GM23338 (cell line): ENCODE data around the gene RFX3. TPM values are rescaled to one million over a fixed set of nuclear protein-coding genes. Genes with fewer than 3 reads are reported as not detected.
A peak's percentile ranks its signal among the peaks of the same experiment; 100 is the strongest.

ENCODE experiments used
- ATAC-seq: fragments of 200-7000 bp; cut with Tn5 transposase; 3 replicates; pipeline ENCODE4 v1.9.1; 2020
- DNase-seq: peaks from one replicate; pipeline ENCODE4 v3.0.0-alpha.2; 2015; ENCODE audit warnings: low spot score
- H2AFZ ChIP-seq: fragments of 200-600 bp; sonication (generic); 2 replicates; pipeline ENCODE4 v1.8.0; 2016; ENCODE audit warnings: antibody characterized with exemption, mild to moderate bottlenecking, moderate library complexity
- H3F3A ChIP-seq: fragments of 200-600 bp; sonication (generic); replicated peaks from 2 replicates; pipeline ENCODE4 v1.8.0; 2017; ENCODE audit warnings: antibody characterized with exemption, mixed run types, low read depth
- H3K27ac ChIP-seq: fragments of 200-600 bp; sonication (generic); 2 replicates; pipeline ENCODE4 v1.6.1; 2016; ENCODE audit warnings: low read depth
- H3K27me3 ChIP-seq: fragments of 200-600 bp; sonication (generic); 2 replicates; pipeline ENCODE4 v1.8.0; 2016; ENCODE audit warnings: mild to moderate bottlenecking, mixed run types, moderate library complexity; ENCODE audit not compliant: insufficient read depth
- H3K36me3 ChIP-seq: fragments of 200-600 bp; sonication (generic); 2 replicates; pipeline ENCODE4 v1.8.0; 2016; ENCODE audit warnings: mild to moderate bottlenecking; ENCODE audit not compliant: insufficient read depth
- H3K4me1 ChIP-seq: fragments of 200-600 bp; sonication (generic); 2 replicates; pipeline ENCODE4 v1.8.0; 2016; ENCODE audit warnings: mild to moderate bottlenecking, moderate library complexity; ENCODE audit not compliant: insufficient read depth
- H3K4me2 ChIP-seq: fragments of 200-600 bp; sonication (generic); 2 replicates; pipeline ENCODE4 v1.7.1; 2017; ENCODE audit warnings: mixed run types
- H3K4me3 ChIP-seq: fragments of 200-600 bp; sonication (generic); 2 replicates; pipeline ENCODE4 v1.6.1; 2016; ENCODE audit warnings: mixed run types
- H3K79me2 ChIP-seq: fragments of 200-600 bp; sonication (generic); replicated peaks from 2 replicates; pipeline ENCODE4 v1.8.0; 2017; ENCODE audit warnings: mild to moderate bottlenecking; ENCODE audit not compliant: insufficient read depth
- H3K9me2 ChIP-seq: fragments of 200-600 bp; sonication (generic); 2 replicates; pipeline ENCODE4 v1.8.0; 2017; ENCODE audit not compliant: insufficient read depth
- H4K20me1 ChIP-seq: fragments of 200-600 bp; sonication (generic); replicated peaks from 2 replicates; pipeline ENCODE4 v1.8.0; 2017; ENCODE audit warnings: mild to moderate bottlenecking; ENCODE audit not compliant: insufficient read depth
- H3K27ac Mint-ChIP-seq: 2 replicates; pipeline ENCODE4 v1.8.0; 2020; ENCODE audit warnings: inconsistent platforms, mild to moderate bottlenecking, moderate library complexity, mixed read lengths
- H3K27me3 Mint-ChIP-seq: 3 replicates; pipeline ENCODE4 v1.8.0; 2022; ENCODE audit warnings: low read depth, mild to moderate bottlenecking, moderate library complexity, mixed read lengths, inconsistent platforms; ENCODE audit not compliant: insufficient read depth, poor library complexity
- H3K36me3 Mint-ChIP-seq: 3 replicates; pipeline ENCODE4 v1.8.0; 2021; ENCODE audit warnings: low read depth, mild to moderate bottlenecking, inconsistent platforms, moderate library complexity, mixed read lengths
- H3K4me1 Mint-ChIP-seq: 3 replicates; pipeline ENCODE4 v1.8.0; 2020; ENCODE audit warnings: mild to moderate bottlenecking, inconsistent platforms, mixed read lengths
- H3K4me3 Mint-ChIP-seq: 3 replicates; pipeline ENCODE4 v1.8.0; 2021; ENCODE audit warnings: moderate library complexity, mild to moderate bottlenecking, inconsistent platforms, mixed read lengths
- H3K9me3 Mint-ChIP-seq: 3 replicates; pipeline ENCODE4 v1.8.0; 2020; ENCODE audit warnings: moderate library complexity, mild to moderate bottlenecking, inconsistent platforms, mixed read lengths
- CREB1 ChIP-seq: fragments of 250-450 bp; sonication (Bioruptor Pico); IDR thresholded peaks from 2 replicates; pipeline ENCODE4 v1.5.0; 2020; ENCODE audit warnings: low read depth, mild to moderate bottlenecking, moderate library complexity
- EZH2 ChIP-seq: fragments of 200-600 bp; sonication (generic); IDR thresholded peaks from one replicate; pipeline ENCODE4 v1.8.0; 2017; ENCODE audit warnings: antibody characterized with exemption, mild to moderate bottlenecking, low read depth; ENCODE audit not compliant: unreplicated experiment
- EZH2phosphoT487 ChIP-seq: fragments of 200-600 bp; sonication (generic); IDR thresholded peaks from one replicate; pipeline ENCODE4 v1.8.1; 2018; ENCODE audit warnings: antibody characterized with exemption; ENCODE audit not compliant: unreplicated experiment
- JUNB ChIP-seq: IDR thresholded peaks from one replicate; pipeline ENCODE4 v1.6.1; 2016; ENCODE audit warnings: antibody characterized with exemption; ENCODE audit not compliant: unreplicated experiment
- NANOG ChIP-seq: IDR thresholded peaks from 2 replicates; pipeline ENCODE4 v1.6.1; 2016; ENCODE audit warnings: antibody characterized with exemption, borderline replicate concordance
- POLR2AphosphoS5 ChIP-seq: IDR thresholded peaks from 2 replicates; pipeline ENCODE4 v1.6.1; 2016; ENCODE audit warnings: antibody characterized with exemption, low read depth
- STAT1 ChIP-seq: IDR thresholded peaks from one replicate; pipeline ENCODE4 v1.6.1; 2016; ENCODE audit warnings: antibody characterized with exemption; ENCODE audit not compliant: unreplicated experiment
- ZNF114 ChIP-seq: fragments of 250-450 bp; sonication (Bioruptor Pico); IDR thresholded peaks from 2 replicates; pipeline ENCODE4 v1.5.0; 2020; ENCODE audit warnings: mild to moderate bottlenecking, moderate library complexity
- ZNF331 ChIP-seq: fragments of 250-450 bp; sonication (Bioruptor Pico); IDR thresholded peaks from 2 replicates; pipeline ENCODE4 v1.5.0; 2020; ENCODE audit warnings: low read depth, mild to moderate bottlenecking, moderate library complexity
- ZNF462 ChIP-seq: fragments of 250-450 bp; sonication (Bioruptor Pico); IDR thresholded peaks from 2 replicates; pipeline ENCODE4 v1.5.0; 2020; ENCODE audit warnings: mild to moderate bottlenecking, moderate library complexity
- polyA plus RNA-seq: library from polyadenylated mRNA; unstranded; fragments of >200 nt; fragmentation: Nextera tagmentation; extraction: Ambion mirVana; gene quantifications from 2 replicates; pipeline ENCODE4 v1.2.1, GENCODE V29; 2016
- total RNA-seq: library from RNA; depleted of rRNA; stranded (reverse); fragments of >200 nt; shearing (Covaris generic); gene quantifications from 2 replicates; pipeline ENCODE4 v1.2.3, GENCODE V29; 2014
- TF ChIP-seq, protein P1 (sequence below): IDR thresholded peaks from one replicate; pipeline ENCODE4 v1.6.1; 2018; ENCODE audit warnings: antibody characterized with exemption; ENCODE audit not compliant: unreplicated experiment
- TF ChIP-seq, protein P2 (sequence below), 2 experiments: fragments of 200-600 bp in 1 of 2; sonication (generic) in 1 of 2; conservative IDR thresholded peaks; 2 replicates each; pipeline versions ENCODE4 v1.5.1 to v1.6.1; 2016 to 2017; ENCODE audit warnings: antibody characterized with exemption in 2 of 2, low read depth in 2 of 2, mild to moderate bottlenecking in 2 of 2, moderate library complexity in 1 of 2
- TF ChIP-seq, protein P3 (sequence below): IDR thresholded peaks from 2 replicates; pipeline ENCODE4 v1.6.1; 2016; ENCODE audit warnings: antibody characterized with exemption

RFX3 gene
- total and polyA plus RNA-seq, 2 experiments from 2014 or later: 9.8 to 22.1 TPM

DNA sequence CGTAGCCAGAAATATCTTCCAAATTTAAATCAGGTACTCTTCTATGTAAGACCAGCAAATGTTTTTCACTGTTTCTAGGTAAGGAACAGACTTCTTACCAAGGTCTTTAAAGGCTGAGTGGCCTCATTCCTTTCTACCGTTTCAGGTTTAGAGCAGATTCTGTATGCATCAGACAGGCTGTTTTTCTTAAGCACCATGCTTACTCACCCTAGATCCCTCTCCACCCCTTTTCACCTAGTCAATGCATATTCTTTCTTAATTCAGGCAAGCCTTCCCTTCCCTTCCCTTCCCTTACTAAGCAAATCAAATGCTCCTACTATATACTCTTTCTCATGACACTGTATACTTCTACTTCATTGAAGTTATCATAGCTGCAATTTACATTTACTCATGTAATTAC, 70.7 kb downstream of the RFX3 start:
- Histone ChIP-seq H3K9me2 (no peaks in the 10 kb centered on the region), H3K27ac (no peak overlapping the region), H4K20me1 (no peaks in the 10 kb centered on the region), H2AFZ (no peak overlapping the region), H3K4me1 (0 out of 2 replicates have a peak, but pooled peaks cover 9% of the 10 kb centered on the region), H3K79me2 (no peaks in the 10 kb centered on the region), H3F3A (no peaks in the 10 kb centered on the region), H3K4me2 (no peak overlapping the region), H3K36me3 (no peaks in the 10 kb centered on the region), H3K4me3 (no peak overlapping the region), H3K27me3 (no peaks in the 10 kb centered on the region)
- Mint-ChIP-seq H3K4me3 (no peak overlapping the region), H3K9me3 (no peaks in the 10 kb centered on the region), H3K36me3 (no peaks in the 10 kb centered on the region), H3K4me1 (peaks cover 9% of the 10 kb centered on the region; the same call in 2 of the 3 replicates), H3K27ac (peak overlapping the region; percentile 74), H3K27me3 (no peaks in the 10 kb centered on the region)
- ATAC-seq (peak; percentile 61), DNase-seq (peak; percentile 35)
- TF ChIP-seq, protein P1, sequence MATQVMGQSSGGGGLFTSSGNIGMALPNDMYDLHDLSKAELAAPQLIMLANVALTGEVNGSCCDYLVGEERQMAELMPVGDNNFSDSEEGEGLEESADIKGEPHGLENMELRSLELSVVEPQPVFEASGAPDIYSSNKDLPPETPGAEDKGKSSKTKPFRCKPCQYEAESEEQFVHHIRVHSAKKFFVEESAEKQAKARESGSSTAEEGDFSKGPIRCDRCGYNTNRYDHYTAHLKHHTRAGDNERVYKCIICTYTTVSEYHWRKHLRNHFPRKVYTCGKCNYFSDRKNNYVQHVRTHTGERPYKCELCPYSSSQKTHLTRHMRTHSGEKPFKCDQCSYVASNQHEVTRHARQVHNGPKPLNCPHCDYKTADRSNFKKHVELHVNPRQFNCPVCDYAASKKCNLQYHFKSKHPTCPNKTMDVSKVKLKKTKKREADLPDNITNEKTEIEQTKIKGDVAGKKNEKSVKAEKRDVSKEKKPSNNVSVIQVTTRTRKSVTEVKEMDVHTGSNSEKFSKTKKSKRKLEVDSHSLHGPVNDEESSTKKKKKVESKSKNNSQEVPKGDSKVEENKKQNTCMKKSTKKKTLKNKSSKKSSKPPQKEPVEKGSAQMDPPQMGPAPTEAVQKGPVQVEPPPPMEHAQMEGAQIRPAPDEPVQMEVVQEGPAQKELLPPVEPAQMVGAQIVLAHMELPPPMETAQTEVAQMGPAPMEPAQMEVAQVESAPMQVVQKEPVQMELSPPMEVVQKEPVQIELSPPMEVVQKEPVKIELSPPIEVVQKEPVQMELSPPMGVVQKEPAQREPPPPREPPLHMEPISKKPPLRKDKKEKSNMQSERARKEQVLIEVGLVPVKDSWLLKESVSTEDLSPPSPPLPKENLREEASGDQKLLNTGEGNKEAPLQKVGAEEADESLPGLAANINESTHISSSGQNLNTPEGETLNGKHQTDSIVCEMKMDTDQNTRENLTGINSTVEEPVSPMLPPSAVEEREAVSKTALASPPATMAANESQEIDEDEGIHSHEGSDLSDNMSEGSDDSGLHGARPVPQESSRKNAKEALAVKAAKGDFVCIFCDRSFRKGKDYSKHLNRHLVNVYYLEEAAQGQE: no peak
- TF ChIP-seq, protein P2, sequence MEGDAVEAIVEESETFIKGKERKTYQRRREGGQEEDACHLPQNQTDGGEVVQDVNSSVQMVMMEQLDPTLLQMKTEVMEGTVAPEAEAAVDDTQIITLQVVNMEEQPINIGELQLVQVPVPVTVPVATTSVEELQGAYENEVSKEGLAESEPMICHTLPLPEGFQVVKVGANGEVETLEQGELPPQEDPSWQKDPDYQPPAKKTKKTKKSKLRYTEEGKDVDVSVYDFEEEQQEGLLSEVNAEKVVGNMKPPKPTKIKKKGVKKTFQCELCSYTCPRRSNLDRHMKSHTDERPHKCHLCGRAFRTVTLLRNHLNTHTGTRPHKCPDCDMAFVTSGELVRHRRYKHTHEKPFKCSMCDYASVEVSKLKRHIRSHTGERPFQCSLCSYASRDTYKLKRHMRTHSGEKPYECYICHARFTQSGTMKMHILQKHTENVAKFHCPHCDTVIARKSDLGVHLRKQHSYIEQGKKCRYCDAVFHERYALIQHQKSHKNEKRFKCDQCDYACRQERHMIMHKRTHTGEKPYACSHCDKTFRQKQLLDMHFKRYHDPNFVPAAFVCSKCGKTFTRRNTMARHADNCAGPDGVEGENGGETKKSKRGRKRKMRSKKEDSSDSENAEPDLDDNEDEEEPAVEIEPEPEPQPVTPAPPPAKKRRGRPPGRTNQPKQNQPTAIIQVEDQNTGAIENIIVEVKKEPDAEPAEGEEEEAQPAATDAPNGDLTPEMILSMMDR (conservative IDR thresholded peaks at IDR 0.05; ENCODE audit: low read depth in 2 of 2): no peak
- no peak for TF ChIP-seq STAT1
- TF ChIP-seq ZNF331 (CRISPR knock-in tag): no peak
- TF ChIP-seq NANOG: no peak
- TF ChIP-seq CREB1 (CRISPR knock-in tag): no peak
- TF ChIP-seq POLR2AphosphoS5: no peak
- TF ChIP-seq ZNF114 (CRISPR knock-in tag): no peak
- TF ChIP-seq JUNB: no peak
- TF ChIP-seq EZH2: no peak
- TF ChIP-seq ZNF462 (CRISPR knock-in tag): no peak
- TF ChIP-seq EZH2phosphoT487: no peak
- TF ChIP-seq, protein P3, sequence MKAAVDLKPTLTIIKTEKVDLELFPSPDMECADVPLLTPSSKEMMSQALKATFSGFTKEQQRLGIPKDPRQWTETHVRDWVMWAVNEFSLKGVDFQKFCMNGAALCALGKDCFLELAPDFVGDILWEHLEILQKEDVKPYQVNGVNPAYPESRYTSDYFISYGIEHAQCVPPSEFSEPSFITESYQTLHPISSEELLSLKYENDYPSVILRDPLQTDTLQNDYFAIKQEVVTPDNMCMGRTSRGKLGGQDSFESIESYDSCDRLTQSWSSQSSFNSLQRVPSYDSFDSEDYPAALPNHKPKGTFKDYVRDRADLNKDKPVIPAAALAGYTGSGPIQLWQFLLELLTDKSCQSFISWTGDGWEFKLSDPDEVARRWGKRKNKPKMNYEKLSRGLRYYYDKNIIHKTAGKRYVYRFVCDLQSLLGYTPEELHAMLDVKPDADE: no peak
